ENCODE data around the gene CHRNA4.

GRCh38 chr20:63301671-63302070 lies 59.5 kb downstream of the CHRNA4 start:
- TF ChIP-seq, protein P1, sequence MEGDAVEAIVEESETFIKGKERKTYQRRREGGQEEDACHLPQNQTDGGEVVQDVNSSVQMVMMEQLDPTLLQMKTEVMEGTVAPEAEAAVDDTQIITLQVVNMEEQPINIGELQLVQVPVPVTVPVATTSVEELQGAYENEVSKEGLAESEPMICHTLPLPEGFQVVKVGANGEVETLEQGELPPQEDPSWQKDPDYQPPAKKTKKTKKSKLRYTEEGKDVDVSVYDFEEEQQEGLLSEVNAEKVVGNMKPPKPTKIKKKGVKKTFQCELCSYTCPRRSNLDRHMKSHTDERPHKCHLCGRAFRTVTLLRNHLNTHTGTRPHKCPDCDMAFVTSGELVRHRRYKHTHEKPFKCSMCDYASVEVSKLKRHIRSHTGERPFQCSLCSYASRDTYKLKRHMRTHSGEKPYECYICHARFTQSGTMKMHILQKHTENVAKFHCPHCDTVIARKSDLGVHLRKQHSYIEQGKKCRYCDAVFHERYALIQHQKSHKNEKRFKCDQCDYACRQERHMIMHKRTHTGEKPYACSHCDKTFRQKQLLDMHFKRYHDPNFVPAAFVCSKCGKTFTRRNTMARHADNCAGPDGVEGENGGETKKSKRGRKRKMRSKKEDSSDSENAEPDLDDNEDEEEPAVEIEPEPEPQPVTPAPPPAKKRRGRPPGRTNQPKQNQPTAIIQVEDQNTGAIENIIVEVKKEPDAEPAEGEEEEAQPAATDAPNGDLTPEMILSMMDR (IDR thresholded peaks at IDR 0.05; ENCODE audit: borderline replicate concordance, extremely low read depth, low read length, poor library complexity, severe bottlenecking) = no peak
- no peak for TF ChIP-seq EZH2 (IDR thresholded peaks at IDR 0.05; ENCODE audit: borderline replicate concordance, low read depth, low read length, severe bottlenecking)
